Measurements from ENCODE around the gene HORMAD1.
"Not testable (repeated sequence)": the region's sequence is repeated elsewhere in the genome, so short reads cannot be mapped to it uniquely, and the experiment has no call there.

The HORMAD1 gene

DNA sequence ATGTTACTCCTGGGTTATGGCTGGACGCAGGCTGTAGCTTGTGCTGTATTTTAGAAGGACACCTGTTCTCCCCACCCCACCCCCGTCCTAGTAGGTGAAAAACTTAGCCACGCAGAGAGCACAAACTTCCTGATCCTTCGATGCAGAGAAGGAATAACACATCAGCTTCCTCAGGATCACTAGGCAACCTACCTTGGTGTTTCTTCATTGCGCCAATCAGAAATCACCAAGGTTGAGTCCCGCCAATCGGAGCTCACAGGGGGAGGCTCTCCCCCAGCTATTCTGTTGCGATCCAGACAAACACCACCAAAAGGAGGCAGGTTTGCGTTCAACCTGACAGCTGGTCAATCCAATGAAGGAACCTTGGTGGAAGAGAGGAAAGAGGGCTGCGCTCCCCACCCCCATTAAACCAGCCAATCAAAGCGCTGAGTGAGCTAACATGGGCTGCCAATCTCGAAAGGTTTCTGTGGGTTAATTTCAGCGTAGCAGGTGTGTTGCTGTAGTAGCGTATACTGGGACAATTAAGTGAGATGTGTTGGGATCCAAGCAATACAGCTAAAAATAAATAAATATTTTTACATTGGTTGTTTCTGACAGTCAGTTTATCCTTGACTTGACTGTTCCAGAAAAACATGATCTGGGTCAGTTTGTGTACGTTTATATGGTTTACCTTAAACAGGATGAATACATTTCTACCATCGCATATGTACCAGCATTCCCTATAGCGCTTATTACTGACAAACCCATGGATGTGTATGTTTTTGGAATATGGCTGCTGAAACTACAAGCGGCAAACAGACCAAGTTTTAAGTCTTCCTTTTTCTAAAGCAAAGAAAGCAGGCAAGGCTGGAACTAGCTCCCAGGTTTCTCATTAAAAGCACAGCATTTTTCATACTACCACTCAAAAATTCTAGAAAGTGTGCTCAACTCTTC, 23.4 kb downstream of the HORMAD1 start, which contains the start of gene GOLPH3L:
Gene GOLPH3L, minus strand, starts transcription at position 160 of the 933 bp plus-strand sequence. CDS start 2,316 bp downstream, outside the sequence.
- DNase-seq = peak; percentile 99

DNA sequence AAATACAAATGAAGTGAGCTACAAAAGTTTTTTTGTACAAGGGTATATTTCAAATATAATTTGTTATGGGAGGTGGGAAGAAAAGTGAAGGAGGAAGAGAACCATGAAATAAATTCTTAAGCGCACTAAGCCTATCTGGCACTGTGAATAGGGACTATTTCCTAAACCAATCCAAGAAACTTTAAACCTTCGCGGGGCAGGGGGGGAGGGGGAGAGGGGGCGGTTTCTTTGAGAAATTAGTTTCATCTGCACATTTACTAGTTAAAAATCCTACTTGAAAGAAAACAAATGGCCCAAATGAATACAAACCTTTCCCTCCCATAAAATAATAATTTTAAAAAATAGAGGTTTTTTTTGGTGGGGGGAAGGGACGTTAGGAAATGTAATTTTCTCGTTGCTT, 24.1 kb downstream of the HORMAD1 start:
- DNase-seq = peak; percentile 23 to 46

DNA sequence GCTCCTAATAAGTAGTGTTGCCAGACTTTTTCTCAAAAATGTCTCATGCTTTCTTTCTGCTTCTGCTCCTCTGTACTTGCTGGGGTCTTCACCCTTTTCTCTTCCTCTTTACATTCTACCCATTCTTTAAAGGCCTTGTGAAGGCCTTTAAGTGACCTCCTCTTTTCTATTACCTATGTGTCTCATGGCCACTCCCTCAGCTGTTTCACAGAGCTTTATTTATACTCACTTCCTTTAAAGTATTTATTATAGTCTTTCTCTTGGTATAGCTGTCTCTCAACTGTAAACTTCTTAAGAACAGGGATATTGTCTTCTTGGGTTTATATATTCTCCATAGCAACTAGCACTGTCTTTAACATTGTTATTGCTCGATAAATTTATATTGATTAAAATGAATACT, 24.5 kb downstream of the HORMAD1 start:
- peak; percentile 17 to 23 for DNase-seq

DNA sequence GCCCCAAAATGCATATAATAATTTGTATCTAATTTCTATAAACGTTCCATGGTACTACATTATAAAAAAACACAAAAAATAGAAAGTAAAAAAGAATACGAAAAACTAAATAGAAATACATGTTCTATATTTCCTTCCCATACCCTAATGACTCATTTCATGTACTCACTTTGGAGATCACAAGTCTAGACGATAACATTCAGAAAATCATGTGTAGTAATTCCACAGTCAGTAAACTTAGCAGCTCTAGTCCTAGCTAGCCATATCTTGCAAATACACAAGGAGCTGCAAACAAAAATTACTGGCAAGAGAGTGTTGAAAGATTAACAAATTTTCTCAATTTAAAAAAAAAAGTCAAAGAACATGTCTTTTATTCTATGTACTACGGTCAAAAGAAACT, 25.1 kb downstream of the HORMAD1 start:
- DNase-seq = no peak

DNA sequence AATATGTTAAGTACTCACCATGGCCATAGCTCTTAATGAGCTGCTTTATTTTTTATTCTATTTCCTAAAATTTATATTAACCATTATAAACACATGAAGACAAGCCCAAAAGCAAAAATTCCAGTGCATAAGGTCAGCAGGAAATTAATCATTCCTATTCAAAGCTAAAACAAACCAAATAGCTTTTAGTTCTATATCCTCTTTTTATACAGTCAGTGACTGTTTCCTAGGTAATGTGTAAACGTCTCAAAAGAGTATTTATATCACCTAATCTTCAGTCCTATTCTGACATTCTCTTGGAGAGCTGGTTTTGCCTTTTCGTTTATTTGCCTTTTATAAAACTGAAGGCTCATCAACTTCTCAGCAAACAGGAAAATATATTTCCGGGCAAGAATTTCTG, 28.0 kb downstream of the HORMAD1 start:
- DNase-seq = no peak

DNA sequence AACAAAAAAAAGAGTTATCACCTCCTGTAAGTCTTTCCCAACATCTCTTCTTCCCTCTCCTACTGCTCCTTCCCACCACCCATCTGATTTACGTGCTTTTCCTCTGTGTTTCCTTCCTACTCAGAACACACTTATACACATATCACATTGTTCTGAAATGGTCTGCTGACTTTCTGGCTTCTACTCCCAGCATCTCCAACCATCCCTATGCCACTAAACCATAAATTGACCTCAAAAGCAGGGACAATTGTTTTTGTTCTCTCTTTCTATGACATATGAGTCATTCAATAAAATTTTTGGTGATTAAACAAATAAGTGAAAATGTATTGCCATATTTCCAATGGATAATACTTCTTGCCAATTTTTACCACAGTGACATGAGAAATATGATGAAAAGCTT, 31.9 kb downstream of the HORMAD1 start:
- DNase-seq = no peak

DNA sequence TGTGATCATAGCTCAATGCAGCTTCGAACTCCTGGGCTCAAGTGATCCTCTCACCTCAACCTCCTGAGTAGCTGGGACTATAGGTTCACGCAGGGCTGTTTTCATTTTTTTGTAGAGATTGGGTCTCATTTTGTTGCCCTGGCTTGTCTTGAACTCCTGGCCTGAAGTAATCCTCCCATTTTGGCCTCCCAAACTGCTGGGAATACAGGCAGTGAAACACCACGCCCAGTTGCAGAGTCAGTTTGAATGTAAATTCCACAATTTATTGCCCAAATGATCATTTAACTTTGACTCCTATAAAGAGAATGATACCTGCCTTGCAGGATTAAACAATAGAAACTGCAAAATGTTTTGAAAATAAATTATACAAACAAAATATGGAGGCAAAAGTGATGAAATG, 34.4 kb downstream of the HORMAD1 start:
- DNase-seq = no peak

DNA sequence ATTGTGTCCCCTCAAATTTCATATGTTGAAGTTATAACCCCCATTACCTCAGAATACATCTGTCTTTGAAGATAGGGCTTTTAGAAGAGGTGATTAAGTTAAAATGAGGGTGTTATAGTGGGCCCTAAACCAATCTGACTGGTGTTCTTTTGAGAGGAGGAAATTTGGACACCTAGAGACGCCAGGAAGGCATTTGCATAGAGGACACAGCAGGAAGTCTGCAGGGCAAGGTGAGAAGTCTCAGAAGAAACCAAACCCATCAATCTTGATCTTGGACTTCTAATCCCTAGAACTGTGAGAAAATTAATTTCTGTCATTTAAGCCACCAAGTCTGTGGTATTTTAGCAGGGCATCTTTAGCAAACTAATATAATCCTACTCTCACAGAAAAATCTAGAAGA, 36.8 kb downstream of the HORMAD1 start:
- no peak for DNase-seq

DNA sequence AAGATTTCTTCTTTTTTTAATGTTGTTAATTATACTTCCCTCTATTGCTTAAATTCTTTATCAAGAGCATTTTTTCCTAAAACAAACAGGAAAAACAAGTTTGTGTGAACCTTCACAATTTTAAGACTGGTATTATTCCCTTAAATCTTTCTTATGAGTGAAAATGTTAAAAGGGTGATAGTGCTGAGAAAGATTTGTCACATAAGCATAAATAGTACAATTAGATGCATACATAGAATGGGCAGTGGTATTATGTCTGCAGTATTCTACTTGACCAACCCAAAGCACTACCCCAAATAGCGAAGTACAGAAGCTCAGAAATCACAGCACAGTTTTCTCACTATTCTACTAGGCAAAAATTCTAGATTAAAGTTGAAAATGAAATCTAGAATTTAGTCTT, 41.7 kb downstream of the HORMAD1 start:
- DNase-seq = no peak

DNA sequence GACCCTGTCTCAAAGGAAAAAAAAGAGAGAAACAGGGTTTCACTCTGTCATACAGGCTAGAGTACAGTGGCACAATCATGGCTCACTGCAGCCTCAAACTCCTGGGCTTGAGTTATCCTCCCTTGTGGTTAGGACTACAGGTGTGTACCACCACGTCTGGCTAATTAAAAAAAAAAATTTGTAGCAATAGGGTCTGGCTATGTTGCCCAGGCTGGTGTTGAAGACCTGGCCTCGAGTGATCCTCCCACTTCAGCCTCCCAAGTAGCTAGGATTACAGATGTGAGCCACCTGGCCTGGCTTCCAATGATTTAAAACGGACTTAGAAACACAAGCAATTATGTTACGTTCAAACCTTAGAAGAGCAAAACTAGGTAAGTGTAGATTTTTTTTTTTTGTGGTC, 45.8 kb downstream of the HORMAD1 start:
- DNase-seq = no peak

DNA sequence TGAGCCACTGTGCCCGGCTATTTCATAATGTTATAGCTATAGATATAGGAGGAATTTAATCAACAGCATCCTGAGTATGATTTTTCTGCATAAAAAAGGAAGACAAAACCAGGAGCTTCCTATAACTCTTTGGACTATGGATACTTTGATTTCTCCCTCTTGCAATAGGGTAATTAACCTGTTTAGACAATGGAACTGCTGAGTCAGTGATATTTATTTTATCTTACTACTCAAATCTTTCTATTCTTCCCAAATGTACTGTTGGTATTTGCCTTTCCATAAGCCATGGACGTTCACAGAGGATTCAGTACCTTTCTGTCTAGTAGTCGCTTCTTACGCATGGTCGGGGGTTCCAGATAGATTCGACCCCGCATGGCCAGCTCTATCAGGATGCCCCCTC, 57.4 kb downstream of the HORMAD1 start:
- no peak for DNase-seq

DNA sequence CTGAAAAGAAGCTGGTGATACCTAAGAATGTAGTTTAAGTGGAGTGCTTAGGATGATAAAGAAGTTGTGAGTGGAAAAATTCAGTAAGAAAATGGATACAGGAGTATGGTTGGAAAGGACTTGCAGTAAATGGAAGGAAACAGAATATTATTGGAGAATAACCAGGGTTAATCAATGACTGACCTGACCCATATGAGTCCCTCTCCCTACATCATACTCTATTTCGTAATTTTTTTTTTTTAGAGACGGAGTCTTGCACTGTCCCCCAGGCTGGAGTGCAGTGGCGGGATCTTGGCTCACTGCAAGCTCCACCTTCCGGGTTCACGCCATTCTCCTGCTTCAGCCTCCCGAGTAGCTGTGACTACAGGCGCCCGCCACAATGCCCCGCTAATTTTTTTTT, 57.9 kb downstream of the HORMAD1 start:
- DNase-seq = no peak

DNA sequence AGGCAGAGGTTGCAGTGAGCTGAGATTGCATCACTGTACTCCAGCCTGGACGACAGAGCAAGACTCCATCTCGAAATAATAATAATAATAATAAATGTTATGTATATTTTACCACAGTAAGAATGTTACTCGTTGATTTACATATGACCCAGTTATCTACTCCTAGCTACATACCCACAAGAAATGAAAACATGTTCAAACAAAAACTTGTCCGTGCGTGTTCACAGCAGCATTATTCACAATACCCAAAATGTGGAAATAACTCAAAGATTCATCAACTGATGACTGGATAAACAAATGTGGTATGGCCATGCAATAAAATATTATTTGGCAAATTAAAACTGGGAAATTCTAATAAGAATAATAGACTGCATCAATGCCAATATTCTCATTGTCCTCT, 59.5 kb downstream of the HORMAD1 start:
- no peak for DNase-seq

DNA sequence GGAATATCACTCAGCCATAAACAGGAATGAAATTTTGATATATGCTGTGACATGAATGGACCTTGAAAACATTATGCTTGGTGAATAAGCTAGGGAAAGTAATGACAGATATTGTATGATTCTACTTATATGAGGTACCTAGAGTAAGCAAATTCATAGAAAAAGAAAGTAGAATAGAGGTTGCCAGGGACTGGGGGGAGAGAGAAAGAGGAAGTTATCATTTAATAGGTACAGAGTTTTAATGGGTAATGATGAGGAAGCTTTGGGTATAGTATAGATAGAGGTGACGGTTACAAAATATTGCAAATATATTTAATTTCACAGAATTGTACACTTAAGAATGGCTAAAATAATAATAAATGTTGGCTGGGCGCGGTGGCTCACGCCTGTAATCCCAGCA, 60.1 kb downstream of the HORMAD1 start:
- DNase-seq = no peak

DNA sequence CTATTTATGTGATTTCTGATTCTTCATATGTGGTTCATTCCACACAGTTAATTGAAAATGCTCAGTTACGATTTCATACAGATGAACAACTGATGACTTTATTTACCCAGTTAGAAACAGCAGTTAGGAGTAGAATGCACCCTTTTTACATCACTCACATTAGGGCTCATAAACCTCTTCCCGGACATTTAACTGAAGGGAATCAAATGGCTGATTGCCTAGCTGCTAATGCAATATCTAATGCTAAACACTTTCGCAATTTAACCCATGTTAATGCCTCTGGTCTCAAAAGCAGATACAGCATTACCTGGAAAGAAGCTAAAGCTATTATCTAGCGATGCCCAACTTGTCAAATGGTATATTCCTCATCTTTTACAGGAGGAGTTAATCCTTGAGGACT, 63.6 kb downstream of the HORMAD1 start:
- DNase-seq = not testable (repeated sequence)

DNA sequence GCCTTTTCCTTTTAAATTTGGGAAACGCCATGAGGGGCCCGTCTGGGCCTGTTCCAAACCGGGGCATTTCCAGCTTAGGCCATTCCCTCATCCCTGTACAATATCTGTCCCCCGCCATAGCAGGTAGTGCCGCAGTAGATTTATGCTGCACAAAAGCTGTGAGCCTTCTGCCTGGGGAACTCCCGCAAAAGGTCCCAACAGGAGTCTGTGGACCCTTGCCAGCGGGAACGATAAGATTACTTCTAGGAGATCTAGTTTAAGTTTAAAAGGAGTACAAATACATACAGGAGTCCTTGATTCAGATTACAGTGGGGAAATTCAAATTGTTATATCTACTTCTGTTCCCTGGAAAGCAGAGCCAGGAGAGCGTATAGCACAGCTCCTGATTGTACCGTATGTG, 66.1 kb downstream of the HORMAD1 start:
- not testable (repeated sequence) for DNase-seq

DNA sequence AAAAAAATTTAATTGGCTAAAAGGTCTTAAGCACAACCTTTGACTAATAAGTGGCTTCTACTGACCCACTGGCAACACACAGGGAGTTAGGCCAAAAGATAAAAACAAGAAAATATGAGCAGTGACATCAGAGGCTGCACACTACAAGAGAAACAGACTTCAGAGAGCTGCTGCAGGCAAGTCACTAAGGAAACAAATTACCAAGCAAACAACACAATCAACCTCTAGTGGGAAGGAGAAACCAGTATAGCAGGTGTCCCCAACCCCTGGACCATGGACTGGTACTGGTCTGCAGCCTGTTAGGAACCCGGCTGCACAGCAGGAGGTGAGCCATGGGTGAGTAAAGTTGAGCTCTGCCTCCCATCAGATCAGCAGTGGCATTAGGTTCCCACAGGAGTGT, 70.5 kb downstream of the HORMAD1 start:
- DNase-seq = no peak

DNA sequence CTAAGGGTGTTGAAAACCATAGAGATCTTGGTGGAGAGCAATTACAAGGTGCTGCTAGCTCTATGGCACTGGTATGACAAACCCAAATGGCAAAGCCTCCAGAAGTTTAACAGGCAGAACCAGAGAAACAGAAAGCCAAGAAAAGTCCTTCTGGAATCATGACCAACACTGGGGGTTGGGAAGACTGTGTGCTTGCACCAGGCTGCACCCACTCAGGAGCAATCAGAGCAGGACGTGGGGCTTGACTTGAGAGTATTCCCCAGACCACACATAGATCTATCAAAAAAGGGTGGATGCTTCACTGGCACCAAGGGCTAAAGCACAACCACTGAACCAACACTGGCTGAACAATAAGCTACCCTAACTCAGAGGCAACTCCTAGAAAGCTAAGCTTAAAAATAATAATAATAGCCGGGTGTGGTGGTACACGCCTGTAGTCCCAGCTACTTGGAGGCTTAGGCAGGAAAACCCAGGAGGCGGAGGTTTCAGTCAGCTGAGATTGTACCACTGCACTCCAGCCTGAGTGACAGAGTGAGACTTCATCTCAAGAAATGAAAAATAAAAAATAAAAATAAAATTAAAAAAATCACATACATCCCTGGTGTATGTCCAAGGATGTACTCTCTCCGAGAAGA, 71.1 kb downstream of the HORMAD1 start:
- DNase-seq = no peak
